Muscle layer of colon (tissue), 2 donors: ENCODE data around the gene NCOA5.

Experiments used
- H3K27ac ChIP-seq: one replicate; pipeline ENCODE4 v1.7.0; 2013; ENCODE audit warnings: low read depth, mild to moderate bottlenecking, low read length, moderate library complexity
- H3K27me3 ChIP-seq, 2 donors: one replicate each; pipeline ENCODE4 v1.7.0; 2013; ENCODE audit warnings: low read length in 2 of 2, mild to moderate bottlenecking in 2 of 2; ENCODE audit not compliant: insufficient read depth in 2 of 2, control insufficient read depth in 1 of 2
- H3K36me3 ChIP-seq: one replicate; pipeline ENCODE4 v1.7.0; 2013; ENCODE audit warnings: mild to moderate bottlenecking, low read length; ENCODE audit not compliant: insufficient read depth
- H3K4me1 ChIP-seq: one replicate; pipeline ENCODE4 v1.7.0; 2013; ENCODE audit warnings: mild to moderate bottlenecking, low read length; ENCODE audit not compliant: insufficient read depth
- H3K4me3 ChIP-seq, 2 donors: one replicate each; pipeline ENCODE4 v1.7.0; 2013; ENCODE audit warnings: low read length in 2 of 2, low read depth in 1 of 2, mild to moderate bottlenecking in 1 of 2, moderate library complexity in 1 of 2
- H3K9ac ChIP-seq: one replicate; pipeline ENCODE4 v1.7.0; 2013; ENCODE audit warnings: low read length
- H3K9me3 ChIP-seq: one replicate; pipeline ENCODE4 v1.7.0; 2013; ENCODE audit warnings: mild to moderate bottlenecking, low read length
- donor health status: abdominal sarcoma.
- donor health status: Adenocarcinoma of cecum.

The NCOA5 gene

GRCh38 chr20:46084805-46085178 lies 5.0 kb downstream of the NCOA5 start:
- Histone ChIP-seq H3K9ac (no peak overlapping the region), H3K4me1 (peaks cover 67% of the 10 kb centered on the region), H3K9me3 (no peaks in the 10 kb centered on the region), H3K27me3 (no peaks in the 10 kb centered on the region), H3K36me3 (no peaks in the 10 kb centered on the region), H3K4me3 (no peak overlapping the region), H3K27ac (no peak overlapping the region)

GRCh38 chr20:46083531-46084061 lies 6.2 kb downstream of the NCOA5 start:
- H3K27ac ChIP-seq = no peak overlapping the region
- peaks cover 67% of the 10 kb centered on the region for H3K4me1 ChIP-seq
- no peaks in the 10 kb centered on the region for H3K27me3 ChIP-seq

GRCh38 chr20:46083101-46083500 lies 6.7 kb downstream of the NCOA5 start:
- H3K27ac ChIP-seq = no peak overlapping the region
- no peak overlapping the region for H3K4me3 ChIP-seq

More at GRCh38 chr20:46083531-46084061, 6.2 kb downstream of the NCOA5 start:
- Histone ChIP-seq H3K9me3 (no peaks in the 10 kb centered on the region), H3K36me3 (peaks cover 10% of the 10 kb centered on the region), H3K4me3 (no peak overlapping the region), H3K9ac (no peak overlapping the region)

DNA sequence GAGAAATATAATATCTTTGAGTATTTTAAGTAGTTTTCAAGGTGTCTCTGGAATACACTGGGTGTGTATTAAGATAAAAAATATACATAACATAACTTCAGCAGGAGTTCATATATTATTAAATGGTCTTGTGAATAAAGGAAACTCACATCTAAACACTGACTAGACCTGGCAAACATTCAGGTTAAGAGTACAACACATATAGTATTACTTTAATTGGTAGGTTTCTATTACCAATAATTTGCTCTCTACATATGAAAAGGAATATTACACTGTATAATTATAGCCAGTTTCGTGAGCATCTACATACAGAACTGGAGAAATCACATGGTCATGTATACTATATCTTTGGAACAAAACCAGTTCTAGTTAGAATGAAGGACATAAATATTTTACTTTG lies 8.7 kb downstream of the NCOA5 start:
- H3K9me3 ChIP-seq = no peaks in the 10 kb centered on the region
- H3K4me1 ChIP-seq = peaks cover 43% of the 10 kb centered on the region
- no peak overlapping the region for H3K4me3 ChIP-seq
- no peak overlapping the region for H3K27ac ChIP-seq
- no peaks in the 10 kb centered on the region for H3K27me3 ChIP-seq
- H3K36me3 ChIP-seq = peaks cover 22% of the 10 kb centered on the region
- H3K9ac ChIP-seq = no peak overlapping the region

More at GRCh38 chr20:46083101-46083500, 6.7 kb downstream of the NCOA5 start:
- H3K4me1 ChIP-seq = peaks cover 62% of the 10 kb centered on the region
- H3K36me3 ChIP-seq = peaks cover 15% of the 10 kb centered on the region
- no peak overlapping the region for H3K9ac ChIP-seq
- H3K9me3 ChIP-seq = no peaks in the 10 kb centered on the region
- no peaks in the 10 kb centered on the region for H3K27me3 ChIP-seq

DNA sequence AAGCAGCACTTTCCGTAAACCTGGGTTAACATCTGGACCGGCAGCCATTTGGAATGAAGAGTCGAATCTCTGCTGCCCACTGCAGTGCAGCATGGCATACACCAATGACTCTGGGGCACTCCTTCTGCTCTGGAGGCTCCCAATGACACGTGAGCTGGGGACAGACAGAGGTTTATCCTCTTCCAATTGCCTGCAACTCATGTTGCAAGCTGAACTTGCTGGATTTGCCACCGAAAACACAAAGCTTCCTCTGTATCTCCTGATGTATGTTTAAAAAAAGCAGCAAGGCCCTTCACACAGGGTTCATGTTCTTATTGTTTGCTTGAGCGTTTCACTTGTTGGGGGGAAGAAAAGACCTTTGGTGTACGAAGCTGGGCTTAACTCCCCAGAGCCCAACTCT lies 10.8 kb downstream of the NCOA5 start:
- no peak overlapping the region for H3K4me3 ChIP-seq
- H3K4me1 ChIP-seq = peaks cover 21% of the 10 kb centered on the region
- no peak overlapping the region for H3K9ac ChIP-seq
- no peak overlapping the region for H3K27ac ChIP-seq
- no peaks in the 10 kb centered on the region for H3K9me3 ChIP-seq
- peaks cover 41% of the 10 kb centered on the region for H3K36me3 ChIP-seq
- H3K27me3 ChIP-seq = no peaks in the 10 kb centered on the region

GRCh38 chr20:46077642-46078305 lies 12.0 kb downstream of the NCOA5 start:
- H3K27me3 ChIP-seq = no peaks in the 10 kb centered on the region
- no peak overlapping the region for H3K4me3 ChIP-seq
- H3K9ac ChIP-seq = no peak overlapping the region
- H3K27ac ChIP-seq = no peak overlapping the region
- H3K36me3 ChIP-seq = peaks cover 46% of the 10 kb centered on the region
- no peaks in the 10 kb centered on the region for H3K9me3 ChIP-seq
- peaks cover 12% of the 10 kb centered on the region for H3K4me1 ChIP-seq

- Histone ChIP-seq H3K4me3 (no peak overlapping the region), H3K9ac (no peak overlapping the region), H3K36me3 (peaks cover 46% of the 10 kb centered on the region), H3K9me3 (no peaks in the 10 kb centered on the region), H3K27me3 (no peaks in the 10 kb centered on the region), H3K27ac (no peak overlapping the region), H3K4me1 (peaks cover 6% of the 10 kb centered on the region)
Measured at GRCh38 chr20:46076806-46077205, 13.0 kb downstream of the NCOA5 start.

GRCh38 chr20:46074006-46074405 lies 15.8 kb downstream of the NCOA5 start:
- no peaks in the 10 kb centered on the region for H3K27me3 ChIP-seq
- no peak overlapping the region for H3K27ac ChIP-seq
- H3K36me3 ChIP-seq = peaks cover 59% of the 10 kb centered on the region
- no peaks in the 10 kb centered on the region for H3K9me3 ChIP-seq
- no peaks in the 10 kb centered on the region for H3K4me1 ChIP-seq
- H3K4me3 ChIP-seq = no peak overlapping the region
- H3K9ac ChIP-seq = no peak overlapping the region

- no peak overlapping the region for H3K4me3 ChIP-seq
- H3K4me1 ChIP-seq = no peaks in the 10 kb centered on the region
- H3K36me3 ChIP-seq = peaks cover 55% of the 10 kb centered on the region
- no peak overlapping the region for H3K9ac ChIP-seq
- H3K9me3 ChIP-seq = no peaks in the 10 kb centered on the region
- no peak overlapping the region for H3K27ac ChIP-seq
- H3K27me3 ChIP-seq = no peaks in the 10 kb centered on the region
Measured at GRCh38 chr20:46073443-46073842, 16.3 kb downstream of the NCOA5 start.

GRCh38 chr20:46073024-46073423 lies 16.7 kb downstream of the NCOA5 start:
- Histone ChIP-seq H3K27ac (no peak overlapping the region), H3K4me3 (no peak overlapping the region), H3K27me3 (no peaks in the 10 kb centered on the region), H3K9ac (no peak overlapping the region), H3K9me3 (no peaks in the 10 kb centered on the region), H3K36me3 (peaks cover 55% of the 10 kb centered on the region), H3K4me1 (no peaks in the 10 kb centered on the region)

- H3K9ac ChIP-seq = no peak overlapping the region
- H3K27ac ChIP-seq = no peak overlapping the region
- H3K9me3 ChIP-seq = no peaks in the 10 kb centered on the region
- H3K4me1 ChIP-seq = no peaks in the 10 kb centered on the region
- H3K27me3 ChIP-seq = no peaks in the 10 kb centered on the region
- H3K36me3 ChIP-seq = peaks cover 57% of the 10 kb centered on the region
- H3K4me3 ChIP-seq = no peak overlapping the region
Measured at GRCh38 chr20:46071573-46071972, 18.2 kb downstream of the NCOA5 start.
